ENCODE measurements around the gene SYNDIG1.

DNA sequence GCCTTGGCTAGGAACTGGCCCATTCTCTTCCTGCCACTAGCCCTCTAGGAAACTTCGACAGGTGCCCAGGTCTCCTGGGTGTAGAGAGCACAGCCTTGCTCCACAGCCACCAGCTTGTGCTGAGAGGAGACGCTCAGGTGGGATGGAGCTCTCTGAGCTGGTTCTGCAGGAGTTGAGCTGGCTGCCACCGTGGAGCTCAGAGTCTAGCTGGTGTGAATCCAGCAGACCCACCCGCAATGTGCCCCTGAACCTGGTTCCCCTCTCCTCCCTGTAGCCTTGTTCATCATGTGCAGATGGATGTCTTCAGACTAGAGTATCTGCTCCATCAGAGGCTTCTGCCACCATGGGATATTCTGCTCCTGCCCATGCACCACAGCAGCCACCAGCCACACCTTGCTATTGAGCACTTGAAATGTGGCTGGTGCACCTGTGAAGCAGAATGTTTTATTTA is 222.5 kb downstream of the SYNDIG1 start:
- TF ChIP-seq, protein P1, sequence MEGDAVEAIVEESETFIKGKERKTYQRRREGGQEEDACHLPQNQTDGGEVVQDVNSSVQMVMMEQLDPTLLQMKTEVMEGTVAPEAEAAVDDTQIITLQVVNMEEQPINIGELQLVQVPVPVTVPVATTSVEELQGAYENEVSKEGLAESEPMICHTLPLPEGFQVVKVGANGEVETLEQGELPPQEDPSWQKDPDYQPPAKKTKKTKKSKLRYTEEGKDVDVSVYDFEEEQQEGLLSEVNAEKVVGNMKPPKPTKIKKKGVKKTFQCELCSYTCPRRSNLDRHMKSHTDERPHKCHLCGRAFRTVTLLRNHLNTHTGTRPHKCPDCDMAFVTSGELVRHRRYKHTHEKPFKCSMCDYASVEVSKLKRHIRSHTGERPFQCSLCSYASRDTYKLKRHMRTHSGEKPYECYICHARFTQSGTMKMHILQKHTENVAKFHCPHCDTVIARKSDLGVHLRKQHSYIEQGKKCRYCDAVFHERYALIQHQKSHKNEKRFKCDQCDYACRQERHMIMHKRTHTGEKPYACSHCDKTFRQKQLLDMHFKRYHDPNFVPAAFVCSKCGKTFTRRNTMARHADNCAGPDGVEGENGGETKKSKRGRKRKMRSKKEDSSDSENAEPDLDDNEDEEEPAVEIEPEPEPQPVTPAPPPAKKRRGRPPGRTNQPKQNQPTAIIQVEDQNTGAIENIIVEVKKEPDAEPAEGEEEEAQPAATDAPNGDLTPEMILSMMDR (IDR thresholded peaks at IDR 0.05; ENCODE audit: insufficient read depth, low read depth, low read length) = no peak
- no peak for TF ChIP-seq EZH2 (IDR thresholded peaks at IDR 0.05; ENCODE audit: insufficient read depth, low read length)

All from astrocyte (in vitro differentiated cells and primary cell).